HEK293 (cell line): ENCODE results near the gene ITGB2.

Source experiments
- CTCF ChIA-PET: fragments of 350-600 bp; formaldehyde crosslinking; extraction: SDS; loops from one replicate; lab custom pipeline; 2021; ENCODE audit warnings: antibody characterized with exemption; lab: Yijun Ruan, JAX
- POLR2A ChIA-PET: fragments of 300-600 bp; formaldehyde crosslinking; extraction: SDS; loops from one replicate; lab custom pipeline; 2020; ENCODE audit warnings: antibody characterized with exemption, inconsistent platforms; lab: Yijun Ruan, JAX
- H3K27ac ChIP-seq: fragments of 200-500 bp; sonication (Bioruptor generic); 2 replicates; pipeline ENCODE4 v1.5.1; 2014; ENCODE audit warnings: low read depth, low read length, control low read depth, inconsistent platforms; ENCODE audit errors: extremely low read depth
- H3K36me3 ChIP-seq, 2 experiments: fragments of 200-500 bp in 1 of 2; sonication (Bioruptor generic) in 1 of 2; 1 replicate in 1 of 2; 2 replicates in 1 of 2; pipeline ENCODE4 v1.5.1; 2014 to 2017; ENCODE audit warnings: inconsistent platforms in 2 of 2, low read length in 2 of 2; ENCODE audit not compliant: control insufficient read depth in 2 of 2, insufficient read depth in 1 of 2
- H3K4me1 ChIP-seq: fragments of 200-500 bp; sonication (Bioruptor generic); 2 replicates; pipeline ENCODE4 v1.5.1; 2014; ENCODE audit warnings: mild to moderate bottlenecking, low read length, inconsistent platforms; ENCODE audit not compliant: control insufficient read depth, insufficient read depth
- H3K4me3 ChIP-seq: 2 replicates; pipeline ENCODE4 v1.5.1; 2011; ENCODE audit warnings: low read depth, mild to moderate bottlenecking, control low read depth, low read length, moderate library complexity
- H3K9me3 ChIP-seq: fragments of 200-500 bp; sonication (Bioruptor generic); 2 replicates; pipeline ENCODE4 v1.5.1; 2014; ENCODE audit warnings: low read depth, low read length, inconsistent platforms; ENCODE audit not compliant: control insufficient read depth, insufficient read depth
- GLI2 ChIP-seq: fragments of 450-650 bp; formaldehyde crosslinking; IDR thresholded peaks from 2 replicates; pipeline ENCODE4; 2017; ENCODE audit warnings: missing biosample characterization, missing genetic modification characterization, low read depth, borderline replicate concordance
- GLIS1 ChIP-seq: fragments of 450-650 bp; formaldehyde crosslinking; IDR thresholded peaks from 2 replicates; pipeline ENCODE4 v1.5.1; 2016; ENCODE audit warnings: missing biosample characterization, missing genetic modification characterization
- INSM2 ChIP-seq: fragments of 450-650 bp; formaldehyde crosslinking; IDR thresholded peaks from 2 replicates; pipeline ENCODE4 v1.5.1; 2016; ENCODE audit warnings: missing biosample characterization, missing genetic modification characterization
- KLF1 ChIP-seq: fragments of 450-650 bp; formaldehyde crosslinking; IDR thresholded peaks from 2 replicates; pipeline ENCODE4 v1.5.1; 2016; ENCODE audit warnings: missing biosample characterization, missing genetic modification characterization
- SCRT1 ChIP-seq: fragments of 450-650 bp; formaldehyde crosslinking; IDR thresholded peaks from 2 replicates; pipeline ENCODE4 v1.5.1; 2016; ENCODE audit warnings: missing biosample characterization, missing genetic modification characterization, borderline replicate concordance
- SP2 ChIP-seq: fragments of 450-650 bp; formaldehyde crosslinking; IDR thresholded peaks from 2 replicates; pipeline ENCODE4 v1.5.1; 2016; ENCODE audit warnings: missing biosample characterization, missing genetic modification characterization
- ZBTB1 ChIP-seq: fragments of 450-650 bp; formaldehyde crosslinking; IDR thresholded peaks from 2 replicates; pipeline ENCODE4 v1.5.1; 2016; ENCODE audit warnings: missing biosample characterization, missing genetic modification characterization
- ZBTB21 ChIP-seq: fragments of 450-650 bp; formaldehyde crosslinking; IDR thresholded peaks from 2 replicates; pipeline ENCODE4 v1.5.1; 2017; ENCODE audit warnings: missing biosample characterization, missing genetic modification characterization
- ZIC2 ChIP-seq: fragments of 450-650 bp; formaldehyde crosslinking; IDR thresholded peaks from 2 replicates; pipeline ENCODE4 v1.5.1; 2016; ENCODE audit warnings: missing biosample characterization, missing genetic modification characterization
- ZNF155 ChIP-seq: fragments of 450-650 bp; formaldehyde crosslinking; IDR thresholded peaks from 2 replicates; pipeline ENCODE4 v1.5.1; 2016; ENCODE audit warnings: missing biosample characterization, missing genetic modification characterization
- ZNF202 ChIP-seq: fragments of 450-650 bp; formaldehyde crosslinking; IDR thresholded peaks from 2 replicates; pipeline ENCODE4 v1.5.1; 2016; ENCODE audit warnings: missing biosample characterization, missing genetic modification characterization, borderline replicate concordance
- ZNF350 ChIP-seq: fragments of 450-650 bp; formaldehyde crosslinking; IDR thresholded peaks from 2 replicates; pipeline ENCODE4 v1.5.0; 2017; ENCODE audit warnings: missing biosample characterization, mild to moderate bottlenecking, missing genetic modification characterization
- ZNF423 ChIP-seq: fragments of 450-650 bp; formaldehyde crosslinking; IDR thresholded peaks from 2 replicates; pipeline ENCODE4 v1.5.1; 2016; ENCODE audit warnings: missing biosample characterization, missing genetic modification characterization
- ZNF501 ChIP-seq: fragments of 450-650 bp; formaldehyde crosslinking; IDR thresholded peaks from 2 replicates; pipeline ENCODE4 v1.5.1; 2016; ENCODE audit warnings: missing biosample characterization, missing genetic modification characterization
- ZNF621 ChIP-seq: fragments of 450-650 bp; formaldehyde crosslinking; IDR thresholded peaks from 2 replicates; pipeline ENCODE4 v1.5.1; 2017; ENCODE audit warnings: missing biosample characterization, missing genetic modification characterization
- ZNF654 ChIP-seq: fragments of 450-650 bp; formaldehyde crosslinking; IDR thresholded peaks from 2 replicates; pipeline ENCODE4 v1.5.1; 2016; ENCODE audit warnings: low read depth, missing biosample characterization, missing genetic modification characterization
- TF ChIP-seq, protein P1 (sequence below): fragments of 450-650 bp; IDR thresholded peaks from 2 replicates; pipeline ENCODE4 v1.5.1; 2018; ENCODE audit warnings: missing biosample characterization, mild to moderate bottlenecking, missing genetic modification characterization
- TF ChIP-seq, protein P2 (sequence below): fragments of 450-650 bp; formaldehyde crosslinking; IDR thresholded peaks from 2 replicates; pipeline ENCODE4 v1.5.1; 2016; ENCODE audit warnings: missing biosample characterization, missing genetic modification characterization

ITGB2 gene

GRCh38 chr21:44953628-44954021 is 32.9 kb upstream of the ITGB2 start:
- H3K36me3 ChIP-seq: peaks cover 0 to 73% of the 10 kb centered on the region in 2 experiments; a peak in 2 of 3 replicates
- H3K4me3 ChIP-seq: no peak overlapping the region
- TF ChIP-seq ZIC2 (tag by site-specific recombination) (peak; percentile 53), ZNF423 (tag by site-specific recombination) (0 out of 2 replicates have a peak, but pooled peaks have one; percentile 20)
- TF ChIP-seq, protein P1, sequence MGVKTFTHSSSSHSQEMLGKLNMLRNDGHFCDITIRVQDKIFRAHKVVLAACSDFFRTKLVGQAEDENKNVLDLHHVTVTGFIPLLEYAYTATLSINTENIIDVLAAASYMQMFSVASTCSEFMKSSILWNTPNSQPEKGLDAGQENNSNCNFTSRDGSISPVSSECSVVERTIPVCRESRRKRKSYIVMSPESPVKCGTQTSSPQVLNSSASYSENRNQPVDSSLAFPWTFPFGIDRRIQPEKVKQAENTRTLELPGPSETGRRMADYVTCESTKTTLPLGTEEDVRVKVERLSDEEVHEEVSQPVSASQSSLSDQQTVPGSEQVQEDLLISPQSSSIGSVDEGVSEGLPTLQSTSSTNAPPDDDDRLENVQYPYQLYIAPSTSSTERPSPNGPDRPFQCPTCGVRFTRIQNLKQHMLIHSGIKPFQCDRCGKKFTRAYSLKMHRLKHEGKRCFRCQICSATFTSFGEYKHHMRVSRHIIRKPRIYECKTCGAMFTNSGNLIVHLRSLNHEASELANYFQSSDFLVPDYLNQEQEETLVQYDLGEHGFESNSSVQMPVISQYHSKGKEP (tag by site-specific recombination): no peak
- ChIA-PET CTCF (interaction anchor here (7.7 to 15.2 kb wide), 2 partner anchors 175 to 185 kb away, joined by 151 to 333 read pairs; no protein-coding TSS in a partner anchor), POLR2A (no interaction called here)
- no peaks in the 10 kb centered on the region for H3K9me3 ChIP-seq
- no peaks in the 10 kb centered on the region for H3K4me1 ChIP-seq
- H3K27ac ChIP-seq: no peak overlapping the region

DNA sequence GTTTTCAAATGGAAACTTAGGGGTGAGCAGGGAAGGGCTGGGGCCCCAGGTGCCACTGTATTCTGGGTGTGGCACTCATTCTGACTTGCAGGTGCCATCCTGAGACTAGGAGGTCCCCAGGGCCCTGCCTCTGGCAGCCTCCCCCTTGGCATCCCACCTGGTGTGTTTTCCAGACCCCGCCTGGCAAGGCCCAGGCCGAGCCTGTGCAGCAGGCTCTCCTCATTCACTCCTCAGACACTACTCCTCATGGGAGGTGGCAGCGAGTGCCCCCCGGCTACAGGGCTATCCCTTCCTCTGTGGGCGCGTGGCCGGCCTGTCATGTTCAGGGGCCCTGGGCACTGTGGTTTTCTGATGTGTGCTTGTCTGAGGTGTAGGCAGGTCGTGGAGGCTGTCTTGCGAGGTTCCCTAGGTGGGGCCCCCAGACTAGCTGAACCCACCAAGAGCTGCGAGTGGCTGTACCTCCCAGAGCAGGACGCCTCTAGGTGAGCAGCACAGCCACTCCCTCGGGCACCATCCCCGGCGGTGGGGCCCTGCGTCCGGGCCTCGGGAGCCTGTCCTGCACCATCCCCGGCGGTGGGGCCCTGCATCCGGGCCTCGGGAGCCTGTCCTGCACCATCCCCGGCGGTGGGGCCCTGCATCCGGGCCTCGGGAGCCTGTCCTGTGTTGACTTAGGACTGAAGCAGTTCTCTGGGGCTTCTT is 32.4 kb upstream of the ITGB2 start:
- ChIA-PET CTCF (interaction anchor here (0.6 to 15.2 kb wide), 4 partner anchors 10 to 260 kb away, joined by 3 to 333 read pairs (median 77); no protein-coding TSS in a partner anchor), POLR2A (no interaction called here)
- Histone ChIP-seq H3K36me3 (peaks cover 0 to 67% of the 10 kb centered on the region in 2 experiments; a peak in 2 of 3 replicates), H3K9me3 (no peaks in the 10 kb centered on the region), H3K4me1 (no peaks in the 10 kb centered on the region), H3K27ac (no peak overlapping the region), H3K4me3 (no peak overlapping the region)
- TF ChIP-seq INSM2 (no peak), SP2 (tag by site-specific recombination) (no peak), ZNF654 (tag by site-specific recombination) (no peak), ZNF621 (tag by site-specific recombination) (no peak), GLI2 (tag by site-specific recombination) (no peak), SCRT1 (tag by site-specific recombination) (no peak), ZNF501 (tag by site-specific recombination) (no peak), ZNF155 (tag by site-specific recombination) (no peak), ZBTB21 (tag by site-specific recombination) (no peak), GLIS1 (tag by site-specific recombination) (no peak), ZNF350 (tag by site-specific recombination) (no peak), KLF1 (tag by site-specific recombination) (no peak), ZNF423 (tag by site-specific recombination) (no peak), ZNF202 (no peak), ZBTB1 (no peak)
- TF ChIP-seq, protein P2, sequence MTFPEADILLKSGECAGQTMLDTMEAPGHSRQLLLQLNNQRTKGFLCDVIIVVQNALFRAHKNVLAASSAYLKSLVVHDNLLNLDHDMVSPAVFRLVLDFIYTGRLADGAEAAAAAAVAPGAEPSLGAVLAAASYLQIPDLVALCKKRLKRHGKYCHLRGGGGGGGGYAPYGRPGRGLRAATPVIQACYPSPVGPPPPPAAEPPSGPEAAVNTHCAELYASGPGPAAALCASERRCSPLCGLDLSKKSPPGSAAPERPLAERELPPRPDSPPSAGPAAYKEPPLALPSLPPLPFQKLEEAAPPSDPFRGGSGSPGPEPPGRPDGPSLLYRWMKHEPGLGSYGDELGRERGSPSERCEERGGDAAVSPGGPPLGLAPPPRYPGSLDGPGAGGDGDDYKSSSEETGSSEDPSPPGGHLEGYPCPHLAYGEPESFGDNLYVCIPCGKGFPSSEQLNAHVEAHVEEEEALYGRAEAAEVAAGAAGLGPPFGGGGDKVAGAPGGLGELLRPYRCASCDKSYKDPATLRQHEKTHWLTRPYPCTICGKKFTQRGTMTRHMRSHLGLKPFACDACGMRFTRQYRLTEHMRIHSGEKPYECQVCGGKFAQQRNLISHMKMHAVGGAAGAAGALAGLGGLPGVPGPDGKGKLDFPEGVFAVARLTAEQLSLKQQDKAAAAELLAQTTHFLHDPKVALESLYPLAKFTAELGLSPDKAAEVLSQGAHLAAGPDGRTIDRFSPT (tag by site-specific recombination): no peak
